GM13976 (cell line): Measurements from ENCODE around the gene LPP.

ENCODE experiments used
- DNase-seq: peaks from one replicate; pipeline ENCODE4 v3.0.0; 2012; ENCODE audit warnings: low spot score
- CTCF ChIP-seq: IDR thresholded peaks from 2 replicates; pipeline ENCODE4 v1.5.1; 2012; ENCODE audit warnings: borderline replicate concordance, mild to moderate bottlenecking; ENCODE audit not compliant: insufficient read depth; ENCODE audit errors: extremely low read depth, missing control alignments, control extremely low read depth
- in situ Hi-C: fragments of 300-500 bp; cut with MboI; formaldehyde crosslinking; loops from one replicate; pipeline ENCODE4 v1.12.0; 2022; ENCODE audit warnings: low sequenced_read_pairs, mixed read lengths, inconsistent platforms; ENCODE audit not compliant: unreplicated experiment

Gene LPP

GRCh38 chr3:188590557-188590956, 436.6 kb downstream of the LPP start:
- in situ Hi-C loops: no loop called here
- no peak for TF ChIP-seq CTCF
- no peak for DNase-seq

- in situ Hi-C loops: no loop called here
- no peak for DNase-seq
- no peak for TF ChIP-seq CTCF
These were observed 440.2 kb downstream of the LPP start for GRCh38 chr3:188594139-188594538.

- DNase-seq: no peak
- no peak for TF ChIP-seq CTCF
- in situ Hi-C loops: no loop called here
These were observed 442.0 kb downstream of the LPP start for GRCh38 chr3:188595890-188596376.

- no peak for TF ChIP-seq CTCF
- no peak for DNase-seq
- in situ Hi-C loops: no loop called here
These were observed 444.9 kb downstream of the LPP start for GRCh38 chr3:188598894-188599293.

- no peak for TF ChIP-seq CTCF
- no peak for DNase-seq
- in situ Hi-C loops: no loop called here
These were observed 448.2 kb downstream of the LPP start for GRCh38 chr3:188602111-188602510.

GRCh38 chr3:188602620-188603019, 448.7 kb downstream of the LPP start:
- in situ Hi-C loops: no loop called here
- no peak for TF ChIP-seq CTCF
- no peak for DNase-seq

GRCh38 chr3:188604651-188605050, 450.7 kb downstream of the LPP start:
- no peak for TF ChIP-seq CTCF
- in situ Hi-C loops: no loop called here
- DNase-seq: no peak
